Endodermal cell (in vitro differentiated cells): ENCODE measurements around the gene TAF1B. TPM values are rescaled to one million over a fixed set of nuclear protein-coding genes. Genes with fewer than 3 reads are reported as not detected.

Source experiments
- DNase-seq: peaks from one replicate; pipeline ENCODE4 v3.0.0-alpha.2; 2017
- H3K27ac ChIP-seq: 2 replicates; pipeline ENCODE4 v1.5.1; 2013; ENCODE audit warnings: mild to moderate bottlenecking, low read depth, low read length, moderate library complexity
- H3K27me3 ChIP-seq: 2 replicates; pipeline ENCODE4 v1.6.1; 2013; ENCODE audit warnings: mild to moderate bottlenecking, low read length, moderate library complexity; ENCODE audit not compliant: insufficient read depth, control insufficient read depth, poor library complexity, severe bottlenecking
- H3K36me3 ChIP-seq: 2 replicates; pipeline ENCODE4 v1.7.0; 2013; ENCODE audit warnings: mild to moderate bottlenecking, low read length, moderate library complexity; ENCODE audit not compliant: control insufficient read depth, insufficient read depth
- H3K4me1 ChIP-seq: one replicate; pipeline ENCODE4 v1.7.0; 2013; ENCODE audit warnings: low read length; ENCODE audit not compliant: control insufficient read depth, insufficient read depth
- H3K4me3 ChIP-seq: 2 replicates; pipeline ENCODE4 v1.5.1; 2013; ENCODE audit warnings: mild to moderate bottlenecking, low read length, moderate library complexity
- H3K9ac ChIP-seq: 2 replicates; pipeline ENCODE4 v1.6.1; 2013; ENCODE audit warnings: mild to moderate bottlenecking, low read length, moderate library complexity; ENCODE audit not compliant: poor library complexity, severe bottlenecking; ENCODE audit errors: extremely low read depth
- H3K9me3 ChIP-seq: 2 replicates; pipeline ENCODE4 v1.6.1; 2013; ENCODE audit warnings: mild to moderate bottlenecking, low read length, moderate library complexity; ENCODE audit not compliant: control insufficient read depth
- H3K27ac Mint-ChIP-seq: 2 replicates; pipeline ENCODE4 v1.8.0; 2020; ENCODE audit warnings: mixed read lengths
- H3K27me3 Mint-ChIP-seq: 2 replicates; pipeline ENCODE4 v1.8.0; 2021; ENCODE audit warnings: mild to moderate bottlenecking, mixed read lengths; ENCODE audit not compliant: insufficient read depth
- H3K36me3 Mint-ChIP-seq: 2 replicates; pipeline ENCODE4 v1.8.0; 2020; ENCODE audit warnings: low read depth, mixed read lengths
- H3K4me1 Mint-ChIP-seq: 2 replicates; pipeline ENCODE4 v1.8.0; 2020; ENCODE audit warnings: mixed read lengths
- H3K4me3 Mint-ChIP-seq: 2 replicates; pipeline ENCODE4 v1.8.0; 2020; ENCODE audit warnings: mild to moderate bottlenecking, moderate library complexity, mixed read lengths
- H3K9me3 Mint-ChIP-seq: 2 replicates; pipeline ENCODE4 v1.8.0; 2020; ENCODE audit warnings: mild to moderate bottlenecking, mixed read lengths
- WGBS, 2 experiments: methylation state at CpG; one replicate each; pipeline versions ENCODE4 v1.1.5 to v1.1.7; 2013; ENCODE audit warnings: missing lambda C conversion rate in 2 of 2, mixed read lengths in 1 of 2; ENCODE audit not compliant: insufficient coverage in 1 of 2, insufficient read length in 1 of 2; 5-methylcytosine and 5-hydroxymethylcytosine counted together
- total RNA-seq, 2 donors: library from RNA; stranded (reverse); fragmentation: NEBNext Ultra II Directional in 1 of 2; extraction: Animal tissue kit (Norgen Biotek cat#: 25700) in 1 of 2; gene quantifications; 2 replicates in 1 of 2; 3 replicates in 1 of 2; pipeline ENCODE4 v1.2.1, GENCODE V29; 2021
- TF ChIP-seq, protein P1 (sequence below): fragments of 200-600 bp; sonication (generic); conservative IDR thresholded peaks from 2 replicates; pipeline ENCODE4 v1.5.0; 2021; ENCODE audit warnings: antibody characterized with exemption, mild to moderate bottlenecking

TAF1B gene
- total RNA-seq, 2 donors from 2014 or later: 36.2 to 41.9 TPM

DNA sequence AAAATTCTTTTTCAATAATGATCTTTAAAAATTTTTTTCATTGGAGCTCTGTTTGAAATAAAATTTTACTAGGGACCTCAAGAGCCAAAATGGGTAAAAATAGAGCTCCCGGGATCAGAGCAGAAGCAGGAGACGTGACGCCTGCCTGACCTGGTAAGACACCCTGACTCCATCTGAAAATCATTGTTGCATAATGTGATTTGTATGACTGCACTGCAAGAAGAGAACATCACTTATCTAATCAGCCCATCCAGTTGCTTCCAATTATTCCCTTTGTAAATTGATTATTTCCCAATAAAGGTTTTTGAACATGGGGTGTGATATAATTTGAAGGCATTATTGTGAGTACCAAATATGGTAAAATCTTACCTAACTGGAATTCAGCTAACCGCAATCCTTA is 17.1 kb upstream of the TAF1B start:
- no peak overlapping the region for H3K27ac Mint-ChIP-seq
- peaks cover 17% of the 10 kb centered on the region for H3K4me1 Mint-ChIP-seq
- DNase-seq: no peak
- no peaks in the 10 kb centered on the region for H3K27me3 ChIP-seq
- H3K4me3 Mint-ChIP-seq: no peak overlapping the region
- no peaks in the 10 kb centered on the region for H3K9me3 ChIP-seq
- TF ChIP-seq, protein P1, sequence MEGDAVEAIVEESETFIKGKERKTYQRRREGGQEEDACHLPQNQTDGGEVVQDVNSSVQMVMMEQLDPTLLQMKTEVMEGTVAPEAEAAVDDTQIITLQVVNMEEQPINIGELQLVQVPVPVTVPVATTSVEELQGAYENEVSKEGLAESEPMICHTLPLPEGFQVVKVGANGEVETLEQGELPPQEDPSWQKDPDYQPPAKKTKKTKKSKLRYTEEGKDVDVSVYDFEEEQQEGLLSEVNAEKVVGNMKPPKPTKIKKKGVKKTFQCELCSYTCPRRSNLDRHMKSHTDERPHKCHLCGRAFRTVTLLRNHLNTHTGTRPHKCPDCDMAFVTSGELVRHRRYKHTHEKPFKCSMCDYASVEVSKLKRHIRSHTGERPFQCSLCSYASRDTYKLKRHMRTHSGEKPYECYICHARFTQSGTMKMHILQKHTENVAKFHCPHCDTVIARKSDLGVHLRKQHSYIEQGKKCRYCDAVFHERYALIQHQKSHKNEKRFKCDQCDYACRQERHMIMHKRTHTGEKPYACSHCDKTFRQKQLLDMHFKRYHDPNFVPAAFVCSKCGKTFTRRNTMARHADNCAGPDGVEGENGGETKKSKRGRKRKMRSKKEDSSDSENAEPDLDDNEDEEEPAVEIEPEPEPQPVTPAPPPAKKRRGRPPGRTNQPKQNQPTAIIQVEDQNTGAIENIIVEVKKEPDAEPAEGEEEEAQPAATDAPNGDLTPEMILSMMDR: no peak
- no peak overlapping the region for H3K27ac ChIP-seq
- no peak overlapping the region for H3K9ac ChIP-seq
- H3K9me3 Mint-ChIP-seq: no peaks in the 10 kb centered on the region
- peaks cover 3% of the 10 kb centered on the region for H3K4me1 ChIP-seq
- no peaks in the 10 kb centered on the region for H3K36me3 Mint-ChIP-seq
- no peak overlapping the region for H3K4me3 ChIP-seq
- WGBS, 2 experiments: 92 to 97% methylated on average over 3 to 4 of the region's 4 CpGs
- H3K27me3 Mint-ChIP-seq: peaks cover 16% of the 10 kb centered on the region
- no peaks in the 10 kb centered on the region for H3K36me3 ChIP-seq

DNA sequence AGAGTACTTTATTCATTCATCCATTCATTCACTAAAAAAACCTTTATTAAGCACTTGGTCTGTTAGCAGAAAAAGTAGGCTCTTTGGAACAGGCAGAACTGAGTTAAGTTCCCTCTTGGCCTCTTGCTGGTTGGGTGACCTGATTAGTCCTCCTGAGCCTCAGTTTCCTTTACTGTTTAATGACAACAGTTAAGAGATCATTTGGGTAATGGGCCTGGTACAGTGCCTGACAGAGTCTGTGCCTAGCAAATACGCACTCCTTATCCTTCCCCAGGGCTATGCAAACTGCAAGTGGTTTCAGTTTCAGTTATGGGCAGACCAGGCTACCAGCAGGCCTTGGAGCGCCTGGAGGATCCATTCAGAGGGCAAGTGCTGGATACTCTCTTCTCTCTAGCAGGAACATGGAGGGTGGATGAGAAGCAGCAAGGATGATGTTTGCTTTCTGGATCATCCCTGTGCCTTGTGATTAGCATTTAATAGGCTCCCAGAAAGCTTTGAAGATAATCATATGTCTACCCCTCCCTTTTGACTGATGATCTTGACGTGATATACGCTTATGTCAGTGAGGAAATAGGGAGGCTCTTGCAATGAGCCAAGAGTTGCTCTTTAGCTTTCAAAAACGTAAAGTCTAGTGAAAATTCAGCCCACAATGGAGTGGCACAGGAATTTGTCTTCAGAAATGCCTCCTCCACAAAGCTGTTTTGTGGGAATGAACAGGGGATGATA is 12.4 kb upstream of the TAF1B start:
- Mint-ChIP-seq H3K4me1 (peaks cover 15% of the 10 kb centered on the region), H3K4me3 (no peak overlapping the region), H3K27ac (no peak overlapping the region), H3K9me3 (no peaks in the 10 kb centered on the region), H3K36me3 (no peaks in the 10 kb centered on the region), H3K27me3 (peaks cover 2% of the 10 kb centered on the region)
- DNase-seq: no peak
- WGBS, 2 experiments: 66 to 70% methylated on average over 5 of the region's 5 CpGs
- Histone ChIP-seq H3K36me3 (no peaks in the 10 kb centered on the region), H3K4me1 (peaks cover 3% of the 10 kb centered on the region), H3K27me3 (no peaks in the 10 kb centered on the region), H3K9ac (no peak overlapping the region), H3K4me3 (no peak overlapping the region), H3K27ac (no peak overlapping the region), H3K9me3 (no peaks in the 10 kb centered on the region)
- TF ChIP-seq, protein P1: no peak

DNA sequence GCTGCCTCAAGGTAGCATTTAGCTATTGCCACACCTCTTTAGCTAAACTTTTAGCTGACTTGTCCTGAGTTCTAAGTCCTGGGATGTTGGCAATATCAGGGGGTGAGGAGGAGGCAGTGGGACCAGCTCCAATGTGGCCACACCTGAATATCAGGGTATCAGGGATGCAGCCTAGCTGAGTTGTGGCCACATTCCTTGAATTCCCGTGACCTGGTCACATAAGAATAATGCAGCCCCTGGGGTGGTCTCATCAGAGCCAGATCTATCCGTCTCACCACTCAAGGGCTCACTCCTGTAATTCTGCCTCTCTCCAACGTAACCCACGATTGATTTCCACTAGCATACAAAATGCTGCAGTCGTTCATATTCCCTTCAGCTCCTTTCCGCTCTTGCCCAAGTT is 11.6 kb upstream of the TAF1B start:
- Mint-ChIP-seq H3K4me3 (no peak overlapping the region), H3K4me1 (peaks cover 15% of the 10 kb centered on the region), H3K27ac (no peak overlapping the region), H3K36me3 (no peaks in the 10 kb centered on the region), H3K27me3 (peaks cover 2% of the 10 kb centered on the region), H3K9me3 (no peaks in the 10 kb centered on the region)
- TF ChIP-seq, protein P1: no peak
- H3K27me3 ChIP-seq: no peaks in the 10 kb centered on the region
- H3K9me3 ChIP-seq: no peaks in the 10 kb centered on the region
- H3K4me1 ChIP-seq: peaks cover 3% of the 10 kb centered on the region
- no peak overlapping the region for H3K9ac ChIP-seq
- 72 to 73% methylated on average over 6 of the region's 6 CpGs for WGBS, 2 experiments
- no peak overlapping the region for H3K4me3 ChIP-seq
- peak; percentile 68 for DNase-seq
- H3K36me3 ChIP-seq: no peaks in the 10 kb centered on the region
- H3K27ac ChIP-seq: no peak overlapping the region
